Omental fat pad (tissue), 4 donors: ENCODE measurements around the gene GRB10. TPM values are rescaled to one million over a fixed set of nuclear protein-coding genes. Genes with fewer than 3 reads are reported as not detected.

Source experiments
- ATAC-seq: fragments of 150-250 bp; one replicate; pipeline ENCODE4 v1.9.1; 2016; ENCODE audit warnings: mild to moderate bottlenecking, moderate library complexity; ENCODE audit not compliant: low FRiP score
- DNase-seq: peaks from one replicate; pipeline ENCODE4 v3.0.0-alpha.2; 2019; ENCODE audit warnings: low spot score
- total RNA-seq, 4 donors: library from RNA; depleted of rRNA; stranded (reverse); fragments of >200 nt; gene quantifications; one replicate each; pipeline ENCODE4 v1.1.0, GENCODE V29; 2016
- TF ChIP-seq, protein P1 (sequence below), 3 donors: fragments of 450-650 bp; IDR thresholded peaks; one replicate each; pipeline ENCODE4 v1.5.1; 2016 to 2017; ENCODE audit warnings: antibody characterized with exemption in 3 of 3, mild to moderate bottlenecking in 3 of 3, moderate library complexity in 2 of 3

Gene GRB10
- total RNA-seq, 4 donors from 2014 or later: 64.6 to 100 (median 75.3) TPM

DNA sequence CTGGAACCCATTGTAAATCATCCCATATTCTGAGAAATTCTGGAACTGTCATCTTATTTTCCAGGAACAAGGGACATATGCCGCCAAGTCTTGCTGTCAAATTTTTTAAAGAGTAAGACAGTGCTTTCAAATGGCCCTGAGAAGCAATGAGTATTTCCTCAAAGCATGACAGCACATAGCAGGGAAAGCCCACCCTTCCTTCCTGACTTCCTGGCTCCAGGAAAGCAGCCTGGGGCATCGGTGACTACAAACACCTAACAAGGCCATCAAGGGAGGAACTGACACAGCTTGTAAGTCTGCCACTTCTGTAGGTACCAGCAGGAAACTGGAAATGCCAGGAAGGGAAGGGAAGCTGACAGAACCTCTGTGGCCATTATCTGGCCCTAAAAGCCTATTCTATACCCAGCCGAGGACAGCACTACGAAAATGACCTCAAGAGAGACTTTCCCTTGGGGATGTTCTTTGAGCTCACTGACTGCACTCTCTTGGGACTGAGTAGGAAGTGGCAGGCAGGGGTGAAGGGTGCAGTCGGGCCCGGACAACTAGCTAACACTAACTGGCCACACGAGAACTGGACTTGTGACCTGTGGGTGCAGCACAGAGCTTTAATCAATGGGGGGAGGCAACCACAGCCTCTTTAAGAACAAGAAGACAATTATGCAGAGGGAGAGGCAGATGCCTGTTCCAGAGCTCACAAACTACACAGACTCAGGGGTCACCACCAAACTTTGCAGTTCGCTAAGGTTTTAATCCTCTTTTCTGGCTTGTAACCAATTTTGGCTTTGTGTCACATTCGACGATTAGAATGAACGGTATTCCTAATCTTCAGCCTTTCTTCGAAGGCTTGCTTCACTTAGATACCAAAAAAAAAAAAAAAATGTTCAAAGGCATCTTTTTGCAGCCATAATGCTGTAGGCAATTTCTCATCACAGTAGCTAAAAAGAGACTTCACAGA, 52.0 kb downstream of the GRB10 start:
- DNase-seq (no peak), ATAC-seq (peak; percentile 20)
- TF ChIP-seq, protein P1, sequence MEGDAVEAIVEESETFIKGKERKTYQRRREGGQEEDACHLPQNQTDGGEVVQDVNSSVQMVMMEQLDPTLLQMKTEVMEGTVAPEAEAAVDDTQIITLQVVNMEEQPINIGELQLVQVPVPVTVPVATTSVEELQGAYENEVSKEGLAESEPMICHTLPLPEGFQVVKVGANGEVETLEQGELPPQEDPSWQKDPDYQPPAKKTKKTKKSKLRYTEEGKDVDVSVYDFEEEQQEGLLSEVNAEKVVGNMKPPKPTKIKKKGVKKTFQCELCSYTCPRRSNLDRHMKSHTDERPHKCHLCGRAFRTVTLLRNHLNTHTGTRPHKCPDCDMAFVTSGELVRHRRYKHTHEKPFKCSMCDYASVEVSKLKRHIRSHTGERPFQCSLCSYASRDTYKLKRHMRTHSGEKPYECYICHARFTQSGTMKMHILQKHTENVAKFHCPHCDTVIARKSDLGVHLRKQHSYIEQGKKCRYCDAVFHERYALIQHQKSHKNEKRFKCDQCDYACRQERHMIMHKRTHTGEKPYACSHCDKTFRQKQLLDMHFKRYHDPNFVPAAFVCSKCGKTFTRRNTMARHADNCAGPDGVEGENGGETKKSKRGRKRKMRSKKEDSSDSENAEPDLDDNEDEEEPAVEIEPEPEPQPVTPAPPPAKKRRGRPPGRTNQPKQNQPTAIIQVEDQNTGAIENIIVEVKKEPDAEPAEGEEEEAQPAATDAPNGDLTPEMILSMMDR (IDR thresholded peaks at IDR 0.05): no peak

- DNase-seq (no peak), ATAC-seq (peak; percentile 37)
- TF ChIP-seq, protein P1 (IDR thresholded peaks at IDR 0.05): no peak
These were observed 52.7 kb downstream of the GRB10 start for GRCh38 chr7:50729962-50730361.

GRCh38 chr7:50728184-50728583, 54.5 kb downstream of the GRB10 start:
- DNase-seq (no peak), ATAC-seq (no peak)
- TF ChIP-seq, protein P1 (IDR thresholded peaks at IDR 0.05): no peak

DNA sequence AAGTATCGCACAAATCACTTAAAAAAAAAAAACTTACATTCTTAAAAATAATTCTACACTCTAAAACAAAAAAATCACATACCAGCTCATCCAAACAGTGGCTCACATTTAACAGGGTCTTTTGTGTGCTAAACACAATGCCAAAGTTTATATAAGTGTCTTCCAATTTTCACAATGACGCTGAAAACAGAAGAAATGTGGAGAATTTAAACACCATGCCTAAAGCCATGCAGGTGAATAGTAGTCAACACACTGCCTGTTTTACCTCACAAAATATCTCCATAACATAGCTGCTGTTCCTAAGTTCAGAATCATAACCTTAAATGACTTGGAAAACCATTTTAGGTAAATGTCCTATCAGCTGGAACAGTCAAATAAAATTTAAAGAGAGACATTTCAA, 55.0 kb downstream of the GRB10 start:
- ATAC-seq (no peak), DNase-seq (no peak)
- TF ChIP-seq, protein P1 (IDR thresholded peaks at IDR 0.05): no peak

DNA sequence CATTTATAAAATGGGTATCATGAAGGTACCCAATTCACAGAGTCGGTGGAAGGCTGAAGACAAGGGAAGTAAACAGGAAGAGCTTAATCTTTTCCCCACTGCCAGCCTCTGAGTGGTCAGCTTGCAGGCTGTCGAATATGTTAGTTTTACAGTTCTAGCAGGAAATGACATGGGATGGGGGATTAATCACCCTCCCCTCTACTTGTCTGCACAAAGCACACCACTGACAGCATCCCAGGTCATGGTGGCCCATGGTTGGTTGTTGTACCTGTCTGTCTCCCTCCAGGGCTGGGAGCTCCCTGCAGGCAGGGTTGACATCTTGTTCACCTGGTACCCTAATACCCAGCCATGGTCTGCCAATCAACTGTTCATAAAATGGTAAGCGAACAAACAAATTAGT, 55.6 kb downstream of the GRB10 start:
- no peak for DNase-seq
- ATAC-seq: no peak
- TF ChIP-seq, protein P1 (IDR thresholded peaks at IDR 0.05): no peak

- DNase-seq: no peak
- TF ChIP-seq, protein P1 (IDR thresholded peaks at IDR 0.05): no peak
- ATAC-seq: no peak
These were observed 56.9 kb downstream of the GRB10 start for GRCh38 chr7:50725774-50726173.
